Suprapubic skin (tissue), 4 donors: ENCODE results near the gene LSM3. TPM values are rescaled to one million over a fixed set of nuclear protein-coding genes. Genes with fewer than 3 reads are reported as not detected.

ENCODE experiments used
- DNase-seq, 2 donors: peaks; one replicate each; pipeline ENCODE4 v3.0.0-alpha.2; 2019; ENCODE audit warnings: low spot score in 2 of 2
- H3K27ac ChIP-seq: fragments of 200-600 bp; sonication (generic); one replicate; pipeline ENCODE4 v1.5.1; 2019
- H3K27me3 ChIP-seq: fragments of 200-600 bp; sonication (generic); one replicate; pipeline ENCODE4 v1.5.1; 2019
- H3K36me3 ChIP-seq: fragments of 200-600 bp; sonication (generic); one replicate; pipeline ENCODE4 v1.5.1; 2019
- H3K4me1 ChIP-seq: fragments of 200-600 bp; sonication (generic); one replicate; pipeline ENCODE4 v1.5.1; 2019
- H3K4me3 ChIP-seq: fragments of 200-600 bp; sonication (generic); one replicate; pipeline ENCODE4 v1.5.1; 2019; ENCODE audit warnings: mild to moderate bottlenecking
- H3K9me3 ChIP-seq: fragments of 200-600 bp; sonication (generic); one replicate; pipeline ENCODE4 v1.5.1; 2019
- EP300 ChIP-seq: sonication (generic); formaldehyde crosslinking; IDR thresholded peaks from one replicate; pipeline ENCODE4 v1.6.1; 2017; ENCODE audit warnings: antibody characterized with exemption
- POLR2A ChIP-seq, 2 donors: fragments of 450-650 bp; IDR thresholded peaks; one replicate each; pipeline ENCODE4 v1.6.1; 2017; ENCODE audit warnings: antibody characterized with exemption in 2 of 2, mild to moderate bottlenecking in 2 of 2, moderate library complexity in 2 of 2
- POLR2AphosphoS5 ChIP-seq, 3 donors: sonication (generic); formaldehyde crosslinking; IDR thresholded peaks; one replicate each; pipeline ENCODE4 v1.6.1; 2017; ENCODE audit warnings: antibody characterized with exemption in 3 of 3
- WGBS: methylation state at CpG from one replicate; pipeline ENCODE4 v1.1.5; 2018; 5-methylcytosine and 5-hydroxymethylcytosine counted together
- total RNA-seq, 4 donors: library from RNA; depleted of rRNA; stranded (reverse); fragments of >200 nt; gene quantifications; one replicate each; pipeline ENCODE4 v1.1.0, GENCODE V29; 2016
- TF ChIP-seq, protein P1 (sequence below), 2 donors: fragments of 200-600 bp in 1 of 2; fragments of 450-650 bp in 1 of 2; sonication (generic) in 1 of 2; IDR thresholded peaks; one replicate each; pipeline ENCODE4 v1.5.1; 2016 to 2019; ENCODE audit warnings: antibody characterized with exemption in 2 of 2, mild to moderate bottlenecking in 1 of 2, moderate library complexity in 1 of 2

The LSM3 gene
- total RNA-seq, 4 donors from 2014 or later = 5.5 to 10.7 (median 8.9) TPM

DNA sequence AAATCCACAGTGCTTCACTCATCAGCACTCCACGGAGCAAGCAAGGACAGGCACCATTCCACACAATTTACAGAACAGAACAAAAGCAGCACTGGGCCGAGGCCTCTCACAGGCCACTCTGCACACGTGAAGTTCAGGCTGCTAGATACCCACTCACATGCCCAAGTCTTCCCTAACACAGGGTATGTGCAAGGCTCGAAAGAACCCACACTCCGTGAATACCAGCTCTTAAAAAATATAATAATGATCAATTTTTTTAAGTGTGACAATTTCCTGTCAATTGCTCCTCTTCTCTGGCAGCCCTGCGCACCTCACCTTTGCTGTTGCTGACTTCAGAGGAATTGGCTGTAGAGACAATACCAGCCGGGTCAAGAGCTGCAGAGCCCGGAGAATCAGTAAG is 19.2 kb upstream of the LSM3 start:
- peaks cover 92% of the 10 kb centered on the region for H3K36me3 ChIP-seq
- H3K4me1 ChIP-seq = no peaks in the 10 kb centered on the region
- no peak overlapping the region for H3K4me3 ChIP-seq
- WGBS = 98% methylated on average over 8 of the region's 8 CpGs
- no peak overlapping the region for H3K27ac ChIP-seq
- DNase-seq = no peak
- H3K9me3 ChIP-seq = peaks cover 12% of the 10 kb centered on the region
- TF ChIP-seq, protein P1, sequence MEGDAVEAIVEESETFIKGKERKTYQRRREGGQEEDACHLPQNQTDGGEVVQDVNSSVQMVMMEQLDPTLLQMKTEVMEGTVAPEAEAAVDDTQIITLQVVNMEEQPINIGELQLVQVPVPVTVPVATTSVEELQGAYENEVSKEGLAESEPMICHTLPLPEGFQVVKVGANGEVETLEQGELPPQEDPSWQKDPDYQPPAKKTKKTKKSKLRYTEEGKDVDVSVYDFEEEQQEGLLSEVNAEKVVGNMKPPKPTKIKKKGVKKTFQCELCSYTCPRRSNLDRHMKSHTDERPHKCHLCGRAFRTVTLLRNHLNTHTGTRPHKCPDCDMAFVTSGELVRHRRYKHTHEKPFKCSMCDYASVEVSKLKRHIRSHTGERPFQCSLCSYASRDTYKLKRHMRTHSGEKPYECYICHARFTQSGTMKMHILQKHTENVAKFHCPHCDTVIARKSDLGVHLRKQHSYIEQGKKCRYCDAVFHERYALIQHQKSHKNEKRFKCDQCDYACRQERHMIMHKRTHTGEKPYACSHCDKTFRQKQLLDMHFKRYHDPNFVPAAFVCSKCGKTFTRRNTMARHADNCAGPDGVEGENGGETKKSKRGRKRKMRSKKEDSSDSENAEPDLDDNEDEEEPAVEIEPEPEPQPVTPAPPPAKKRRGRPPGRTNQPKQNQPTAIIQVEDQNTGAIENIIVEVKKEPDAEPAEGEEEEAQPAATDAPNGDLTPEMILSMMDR (IDR thresholded peaks at IDR 0.05) = no peak
- TF ChIP-seq EP300 = no peak
- no peak for TF ChIP-seq POLR2AphosphoS5 (IDR thresholded peaks at IDR 0.05)
- no peak for TF ChIP-seq POLR2A (IDR thresholded peaks at IDR 0.05)
- no peaks in the 10 kb centered on the region for H3K27me3 ChIP-seq

DNA sequence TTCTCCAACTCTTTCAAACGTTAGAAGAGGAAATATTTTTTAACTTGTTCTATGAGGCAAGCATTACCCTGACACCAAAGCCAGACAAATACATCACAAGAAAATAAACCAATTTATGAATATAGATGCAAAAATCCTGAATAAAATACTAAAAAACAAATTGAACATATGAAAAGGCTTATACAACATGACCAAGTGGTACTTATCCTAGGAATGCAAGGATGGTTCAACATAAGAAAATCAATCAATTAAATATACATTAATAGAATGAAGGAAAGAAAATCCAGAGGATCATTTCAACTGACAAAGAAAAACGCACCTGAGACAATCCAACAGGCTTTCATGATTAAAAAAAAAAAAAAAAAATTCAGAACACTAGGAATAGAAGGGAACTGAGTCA is 17.3 kb upstream of the LSM3 start:
- 93% methylated on average over 2 of the region's 2 CpGs for WGBS
- Histone ChIP-seq H3K27me3 (no peaks in the 10 kb centered on the region), H3K4me3 (no peak overlapping the region), H3K9me3 (peaks cover 12% of the 10 kb centered on the region), H3K27ac (no peak overlapping the region), H3K4me1 (no peaks in the 10 kb centered on the region), H3K36me3 (peaks cover 100% of the 10 kb centered on the region)
- DNase-seq = no peak
- TF ChIP-seq POLR2A (IDR thresholded peaks at IDR 0.05) = no peak
- TF ChIP-seq POLR2AphosphoS5 (IDR thresholded peaks at IDR 0.05) = no peak
- TF ChIP-seq EP300 = no peak
- TF ChIP-seq, protein P1 (IDR thresholded peaks at IDR 0.05) = no peak

DNA sequence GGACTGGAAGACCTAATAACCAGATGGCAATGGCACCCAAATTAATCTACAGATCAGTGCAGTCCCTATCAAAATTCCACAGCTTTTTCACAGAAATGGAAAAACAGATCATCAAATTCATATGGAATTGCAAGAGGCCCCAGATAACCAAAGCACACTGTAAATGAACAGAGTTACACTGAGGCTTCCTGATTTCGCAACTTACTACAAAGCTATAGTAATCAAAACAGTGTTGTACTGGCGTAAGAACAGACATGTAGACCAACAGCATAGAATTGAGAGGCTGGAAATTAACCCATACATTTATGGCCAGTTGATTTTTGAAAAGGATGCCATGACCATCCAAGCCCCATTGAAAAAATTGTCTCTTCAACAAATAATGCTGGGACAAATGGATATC is 16.4 kb upstream of the LSM3 start:
- no peaks in the 10 kb centered on the region for H3K27me3 ChIP-seq
- H3K27ac ChIP-seq = no peak overlapping the region
- peaks cover 100% of the 10 kb centered on the region for H3K36me3 ChIP-seq
- H3K4me1 ChIP-seq = no peaks in the 10 kb centered on the region
- H3K9me3 ChIP-seq = peaks cover 12% of the 10 kb centered on the region
- DNase-seq = no peak
- 96% methylated on average over 2 of the region's 2 CpGs for WGBS
- no peak overlapping the region for H3K4me3 ChIP-seq
- TF ChIP-seq, protein P1 (IDR thresholded peaks at IDR 0.05) = no peak
- TF ChIP-seq POLR2AphosphoS5 (IDR thresholded peaks at IDR 0.05) = no peak
- no peak for TF ChIP-seq EP300

DNA sequence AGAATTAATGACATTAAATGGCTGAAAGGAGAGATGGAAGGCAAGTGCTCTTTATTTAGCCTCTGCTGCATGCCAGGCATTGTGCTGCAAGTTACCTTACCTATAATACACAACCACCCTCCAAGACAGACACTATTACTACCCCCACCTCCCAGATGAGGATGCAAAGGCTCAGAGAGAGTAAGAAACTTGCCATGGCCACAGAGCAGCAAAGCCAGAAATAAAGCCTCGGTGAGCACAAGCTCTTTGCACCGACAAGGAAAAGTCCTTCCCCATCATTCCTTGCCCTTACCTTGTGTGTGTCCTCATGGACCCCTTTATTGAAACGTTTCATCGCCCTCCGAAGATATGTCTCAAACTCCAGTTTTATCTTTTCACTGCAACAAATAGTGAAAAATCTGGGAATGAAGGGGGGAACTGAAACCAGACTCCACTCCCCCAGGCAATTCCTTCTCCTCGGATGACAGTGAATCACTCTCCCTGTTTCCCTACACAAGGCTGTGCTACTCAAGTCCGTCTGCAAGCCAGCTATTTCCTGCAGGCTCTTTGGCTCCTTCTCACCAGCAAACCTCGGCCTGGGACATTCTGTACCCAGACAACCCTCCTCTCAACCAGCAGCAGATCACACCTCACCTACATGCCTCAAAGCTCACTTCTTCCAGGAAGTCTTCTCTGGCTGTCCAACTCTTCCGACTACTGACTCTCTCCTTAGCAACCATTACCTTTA is 11.6 kb upstream of the LSM3 start:
- TF ChIP-seq, protein P1 (IDR thresholded peaks at IDR 0.05) = no peak
- TF ChIP-seq EP300 = no peak
- no peak for TF ChIP-seq POLR2AphosphoS5 (IDR thresholded peaks at IDR 0.05)
- TF ChIP-seq POLR2A (IDR thresholded peaks at IDR 0.05) = no peak
- Histone ChIP-seq H3K36me3 (peaks cover 94% of the 10 kb centered on the region), H3K4me1 (peaks cover 5% of the 10 kb centered on the region), H3K27ac (no peak overlapping the region), H3K4me3 (no peak overlapping the region), H3K9me3 (peaks cover under 1% of the 10 kb centered on the region), H3K27me3 (no peaks in the 10 kb centered on the region)
- 71% methylated on average over 9 of the region's 9 CpGs for WGBS
- no peak for DNase-seq

DNA sequence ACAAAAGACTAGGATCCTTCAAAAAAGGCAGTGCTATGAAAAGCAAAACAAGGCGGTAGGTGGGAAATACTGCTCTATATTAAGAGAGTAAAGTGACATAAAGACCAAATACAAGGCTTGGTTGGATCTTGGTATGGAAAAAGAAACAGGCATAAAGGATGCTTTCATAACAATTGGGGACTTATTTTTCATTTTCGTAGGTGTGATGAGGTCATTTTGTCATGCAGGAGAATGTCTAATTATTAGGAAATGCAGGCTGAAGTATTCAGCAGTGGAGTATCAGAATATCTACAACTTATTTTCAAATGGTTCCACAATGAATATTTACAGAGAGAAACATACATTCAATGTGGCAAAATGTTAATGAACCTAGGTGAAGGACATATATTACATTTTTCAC is 9.2 kb upstream of the LSM3 start:
- Histone ChIP-seq H3K4me3 (no peak overlapping the region), H3K9me3 (no peaks in the 10 kb centered on the region), H3K27ac (no peak overlapping the region), H3K36me3 (peaks cover 79% of the 10 kb centered on the region), H3K27me3 (no peaks in the 10 kb centered on the region), H3K4me1 (peaks cover 11% of the 10 kb centered on the region)
- TF ChIP-seq POLR2A (IDR thresholded peaks at IDR 0.05) (no peak), EP300 (no peak), POLR2AphosphoS5 (IDR thresholded peaks at IDR 0.05) (no peak)
- TF ChIP-seq, protein P1 (IDR thresholded peaks at IDR 0.05) = no peak
- DNase-seq = no peak
- 88% methylated on average over 2 of the region's 2 CpGs for WGBS
